ENCODE results near the gene CSAD.

Gene CSAD

DNA sequence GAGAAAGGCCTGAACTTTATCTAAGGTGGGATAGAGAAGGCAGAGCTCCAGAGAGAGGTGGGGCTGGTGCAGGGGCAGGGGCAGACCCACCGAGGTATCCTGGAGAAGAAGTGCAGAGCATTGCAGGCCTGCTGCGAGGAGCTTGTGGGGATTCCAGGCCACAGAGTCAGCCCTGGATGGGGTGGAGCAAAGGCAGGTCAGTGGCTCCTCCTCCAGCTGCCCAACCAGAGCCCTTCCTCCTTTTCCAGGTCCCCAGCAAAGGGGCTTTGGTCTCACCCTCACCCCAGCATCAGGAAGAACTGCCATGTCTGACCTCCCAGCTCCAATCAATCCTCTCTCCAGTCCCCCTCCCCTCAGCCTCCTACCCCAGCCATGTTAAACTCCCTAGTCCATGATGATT is 20.1 kb downstream of the CSAD start:
- TF ChIP-seq, protein P1, sequence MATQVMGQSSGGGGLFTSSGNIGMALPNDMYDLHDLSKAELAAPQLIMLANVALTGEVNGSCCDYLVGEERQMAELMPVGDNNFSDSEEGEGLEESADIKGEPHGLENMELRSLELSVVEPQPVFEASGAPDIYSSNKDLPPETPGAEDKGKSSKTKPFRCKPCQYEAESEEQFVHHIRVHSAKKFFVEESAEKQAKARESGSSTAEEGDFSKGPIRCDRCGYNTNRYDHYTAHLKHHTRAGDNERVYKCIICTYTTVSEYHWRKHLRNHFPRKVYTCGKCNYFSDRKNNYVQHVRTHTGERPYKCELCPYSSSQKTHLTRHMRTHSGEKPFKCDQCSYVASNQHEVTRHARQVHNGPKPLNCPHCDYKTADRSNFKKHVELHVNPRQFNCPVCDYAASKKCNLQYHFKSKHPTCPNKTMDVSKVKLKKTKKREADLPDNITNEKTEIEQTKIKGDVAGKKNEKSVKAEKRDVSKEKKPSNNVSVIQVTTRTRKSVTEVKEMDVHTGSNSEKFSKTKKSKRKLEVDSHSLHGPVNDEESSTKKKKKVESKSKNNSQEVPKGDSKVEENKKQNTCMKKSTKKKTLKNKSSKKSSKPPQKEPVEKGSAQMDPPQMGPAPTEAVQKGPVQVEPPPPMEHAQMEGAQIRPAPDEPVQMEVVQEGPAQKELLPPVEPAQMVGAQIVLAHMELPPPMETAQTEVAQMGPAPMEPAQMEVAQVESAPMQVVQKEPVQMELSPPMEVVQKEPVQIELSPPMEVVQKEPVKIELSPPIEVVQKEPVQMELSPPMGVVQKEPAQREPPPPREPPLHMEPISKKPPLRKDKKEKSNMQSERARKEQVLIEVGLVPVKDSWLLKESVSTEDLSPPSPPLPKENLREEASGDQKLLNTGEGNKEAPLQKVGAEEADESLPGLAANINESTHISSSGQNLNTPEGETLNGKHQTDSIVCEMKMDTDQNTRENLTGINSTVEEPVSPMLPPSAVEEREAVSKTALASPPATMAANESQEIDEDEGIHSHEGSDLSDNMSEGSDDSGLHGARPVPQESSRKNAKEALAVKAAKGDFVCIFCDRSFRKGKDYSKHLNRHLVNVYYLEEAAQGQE (IDR thresholded peaks at IDR 0.05; ENCODE audit: insufficient read depth in 1 of 2, low read depth in 2 of 2, low read length in 2 of 2), result no peak
- TF ChIP-seq FOXP2 (optimal IDR thresholded peaks at IDR 0.05; ENCODE audit: borderline replicate concordance, extremely low read depth, extremely low read length, insufficient read depth) (no peak), TAF1 (IDR thresholded peaks at IDR 0.05; ENCODE audit: borderline replicate concordance, insufficient read depth, low read length) (no peak), SIN3A (IDR thresholded peaks at IDR 0.05; ENCODE audit: borderline replicate concordance, insufficient read depth, low read length) (no peak)

DNA sequence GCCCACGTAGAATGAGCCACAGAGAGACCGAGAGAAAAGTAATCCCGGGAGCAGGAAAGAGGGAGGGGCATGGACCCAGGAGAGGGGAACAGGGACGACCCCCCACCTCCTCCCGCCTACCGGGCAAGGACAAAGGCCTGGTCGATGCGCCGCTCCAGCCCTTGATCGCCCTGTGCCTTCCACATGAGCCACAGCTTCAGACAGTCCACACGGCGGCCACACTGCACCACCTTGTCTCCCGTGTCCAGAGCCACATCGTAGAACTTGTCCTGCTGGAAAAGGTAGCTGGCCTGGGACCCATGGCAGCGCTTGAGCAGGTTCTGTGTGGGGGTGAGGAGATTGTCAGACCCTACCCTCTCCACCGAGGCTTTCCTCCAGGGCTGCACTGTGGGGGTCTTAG is 20.7 kb downstream of the CSAD start:
- TF ChIP-seq TAF1 (IDR thresholded peaks at IDR 0.05; ENCODE audit: borderline replicate concordance, insufficient read depth, low read length), result no peak
- TF ChIP-seq, protein P1 (IDR thresholded peaks at IDR 0.05; ENCODE audit: insufficient read depth in 1 of 2, low read depth in 2 of 2, low read length in 2 of 2), result no peak
- no peak for TF ChIP-seq FOXP2 (optimal IDR thresholded peaks at IDR 0.05; ENCODE audit: borderline replicate concordance, extremely low read depth, extremely low read length, insufficient read depth)

DNA sequence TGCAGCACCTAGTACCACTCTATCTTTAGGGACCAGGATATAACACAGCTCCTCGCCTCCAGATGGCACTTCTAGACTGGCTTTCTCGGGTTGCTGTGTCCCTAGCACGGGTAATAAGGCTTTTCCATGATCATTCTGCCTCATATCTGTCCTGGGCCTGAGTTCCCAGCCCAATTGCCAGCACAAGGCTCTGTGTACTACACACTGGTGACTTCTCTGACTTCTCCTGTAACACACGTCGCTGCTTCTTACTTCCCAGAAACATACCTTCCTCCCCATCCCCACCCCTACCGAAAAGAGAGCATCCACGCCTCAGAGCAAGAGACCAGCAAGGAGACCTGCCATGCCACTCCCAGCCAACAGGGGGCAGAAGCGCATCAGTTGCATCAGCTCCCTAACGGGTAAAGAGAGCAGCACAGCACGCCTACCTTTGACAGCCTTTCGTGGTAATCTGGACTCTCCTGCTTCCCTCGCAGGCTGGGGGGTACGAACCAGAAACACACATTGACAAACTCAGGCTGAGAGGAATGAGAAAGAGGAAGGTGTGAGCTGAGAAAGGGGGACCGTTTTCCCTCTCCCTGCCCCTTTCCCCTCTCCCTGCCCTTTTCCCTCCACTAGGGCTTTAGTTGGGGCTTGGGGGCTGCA is 21.4 kb downstream of the CSAD start:
- TF ChIP-seq TAF1 (IDR thresholded peaks at IDR 0.05; ENCODE audit: borderline replicate concordance, insufficient read depth, low read length) (no peak), SIN3A (IDR thresholded peaks at IDR 0.05; ENCODE audit: borderline replicate concordance, insufficient read depth, low read length) (no peak), POLR2AphosphoS5 (IDR thresholded peaks at IDR 0.05; ENCODE audit: low read depth, low read length) (no peak), FOXP2 (optimal IDR thresholded peaks at IDR 0.05; ENCODE audit: borderline replicate concordance, extremely low read depth, extremely low read length, insufficient read depth) (no peak)
- TF ChIP-seq, protein P1 (IDR thresholded peaks at IDR 0.05; ENCODE audit: insufficient read depth in 1 of 2, low read depth in 2 of 2, low read length in 2 of 2), result no peak

DNA sequence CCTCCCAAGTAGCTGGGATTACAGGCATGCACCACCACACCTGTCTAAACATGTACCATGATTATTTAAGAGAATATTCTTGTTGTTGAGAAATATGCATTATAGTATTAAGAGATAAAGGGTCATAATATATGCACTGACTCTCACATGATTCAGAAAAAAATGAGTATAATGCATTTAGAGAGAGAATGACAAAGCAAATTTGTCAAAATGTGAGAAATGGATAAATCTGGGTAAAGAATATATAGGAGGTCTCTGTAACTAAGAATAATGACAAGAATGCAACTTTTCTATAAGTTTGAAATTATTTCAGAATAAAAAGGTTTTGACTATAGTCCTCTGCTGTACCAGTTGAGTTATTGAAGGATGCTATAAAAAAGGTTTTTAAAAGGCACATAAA is 28.3 kb downstream of the CSAD start:
- TF ChIP-seq SIN3A (IDR thresholded peaks at IDR 0.05; ENCODE audit: borderline replicate concordance, insufficient read depth, low read length), result no peak
- TF ChIP-seq TAF1 (IDR thresholded peaks at IDR 0.05; ENCODE audit: borderline replicate concordance, insufficient read depth, low read length), result no peak

DNA sequence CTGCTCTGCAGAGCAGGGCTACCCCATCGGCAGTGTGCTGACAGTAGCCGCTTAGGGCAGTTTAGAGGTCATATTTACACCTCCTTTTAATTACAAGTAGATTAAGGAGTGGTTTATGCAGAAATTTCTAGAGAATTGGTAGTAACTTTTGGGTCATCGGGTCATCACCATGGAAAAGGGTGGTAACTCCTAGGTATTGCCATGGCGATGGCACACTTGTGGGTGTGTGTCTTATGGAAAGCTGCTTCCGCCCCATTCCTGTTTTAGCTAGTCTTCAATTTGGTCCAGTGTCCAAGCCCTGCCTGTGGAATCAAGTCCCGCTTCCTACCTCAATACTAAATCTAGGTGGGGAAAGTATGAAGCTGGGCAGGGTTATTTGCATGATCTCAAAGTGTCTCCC is 29.7 kb downstream of the CSAD start:
- TF ChIP-seq, protein P1 (IDR thresholded peaks at IDR 0.05; ENCODE audit: insufficient read depth in 1 of 2, low read depth in 2 of 2, low read length in 2 of 2), result no peak
- TF ChIP-seq POLR2AphosphoS5 (IDR thresholded peaks at IDR 0.05; ENCODE audit: low read depth, low read length) (no peak), TAF1 (IDR thresholded peaks at IDR 0.05; ENCODE audit: borderline replicate concordance, insufficient read depth, low read length) (no peak), SIN3A (IDR thresholded peaks at IDR 0.05; ENCODE audit: borderline replicate concordance, insufficient read depth, low read length) (no peak), FOXP2 (optimal IDR thresholded peaks at IDR 0.05; ENCODE audit: borderline replicate concordance, extremely low read depth, extremely low read length, insufficient read depth) (no peak)

Data from PFSK-1 (cell line).